H9 (cell line): ENCODE results near the gene CAPN14. TPM values are rescaled to one million over a fixed set of nuclear protein-coding genes. Genes with fewer than 3 reads are reported as not detected.

Source experiments
- DNase-seq: peaks from one replicate; pipeline ENCODE4 v3.0.0-alpha.2; 2017
- H2AFZ ChIP-seq: one replicate; pipeline ENCODE4 v1.6.1; 2013; ENCODE audit warnings: mild to moderate bottlenecking, low read length, control low read depth, moderate library complexity
- H2AK5ac ChIP-seq: 2 replicates; pipeline ENCODE4 v1.6.1; 2013; ENCODE audit warnings: low read length, control low read depth, mixed read lengths; ENCODE audit not compliant: insufficient read length
- H2BK120ac ChIP-seq: one replicate; pipeline ENCODE4 v1.6.1; 2013; ENCODE audit warnings: low read depth, mild to moderate bottlenecking, low read length, control low read depth, inconsistent platforms; ENCODE audit not compliant: poor library complexity, severe bottlenecking
- H2BK12ac ChIP-seq: 2 replicates; pipeline ENCODE4 v1.6.1; 2013; ENCODE audit warnings: low read length, control low read depth, mixed read lengths, low read depth; ENCODE audit not compliant: insufficient read length
- H2BK15ac ChIP-seq: 2 replicates; pipeline ENCODE4 v1.6.1; 2013; ENCODE audit warnings: low read depth, low read length, control low read depth
- H2BK20ac ChIP-seq: one replicate; pipeline ENCODE4 v1.6.1; 2013; ENCODE audit warnings: low read depth, mild to moderate bottlenecking, low read length, control low read depth, inconsistent platforms; ENCODE audit not compliant: poor library complexity, severe bottlenecking
- H2BK5ac ChIP-seq: 2 replicates; pipeline ENCODE4 v1.6.1; 2013; ENCODE audit warnings: low read length, control low read depth, mixed read lengths; ENCODE audit not compliant: insufficient read length
- H3K14ac ChIP-seq: 2 replicates; pipeline ENCODE4 v1.6.1; 2013; ENCODE audit warnings: low read length, control low read depth; ENCODE audit not compliant: insufficient read depth
- H3K18ac ChIP-seq: 2 replicates; pipeline ENCODE4 v1.6.1; 2013; ENCODE audit warnings: low read depth, mild to moderate bottlenecking, mixed read lengths, low read length, control low read depth; ENCODE audit not compliant: insufficient read length
- H3K23ac ChIP-seq: 2 replicates; pipeline ENCODE4 v1.6.1; 2013; ENCODE audit warnings: low read length, control low read depth, mixed read lengths, low read depth; ENCODE audit not compliant: insufficient read length
- H3K23me2 ChIP-seq: 2 replicates; pipeline ENCODE4 v1.6.1; 2013; ENCODE audit warnings: low read depth, mild to moderate bottlenecking, mixed read lengths, low read length, control low read depth; ENCODE audit not compliant: insufficient read length, poor library complexity, severe bottlenecking
- H3K27ac ChIP-seq: 2 replicates; pipeline ENCODE4 v1.5.1; 2013; ENCODE audit warnings: low read length, control low read depth, mixed read lengths, low read depth; ENCODE audit not compliant: insufficient read length
- H3K27me3 ChIP-seq: 2 replicates; pipeline ENCODE4 v1.6.1; 2013; ENCODE audit warnings: low read length, control low read depth, inconsistent platforms; ENCODE audit not compliant: insufficient read depth
- H3K4ac ChIP-seq: 2 replicates; pipeline ENCODE4 v1.6.1; 2013; ENCODE audit warnings: low read depth, mild to moderate bottlenecking, control low read depth, inconsistent platforms, low read length, moderate library complexity
- H3K4me1 ChIP-seq: 2 replicates; pipeline ENCODE4 v1.6.1; 2013; ENCODE audit warnings: low read length, control low read depth, inconsistent platforms; ENCODE audit not compliant: insufficient read depth
- H3K4me2 ChIP-seq: 2 replicates; pipeline ENCODE4 v1.6.1; 2013; ENCODE audit warnings: low read length, control low read depth, mixed read lengths; ENCODE audit not compliant: insufficient read length, insufficient read depth
- H3K56ac ChIP-seq: 2 replicates; pipeline ENCODE4 v1.6.1; 2013; ENCODE audit warnings: low read depth, mild to moderate bottlenecking, mixed read lengths, low read length, control low read depth; ENCODE audit not compliant: insufficient read length
- H3K79me1 ChIP-seq: 2 replicates; pipeline ENCODE4 v1.6.1; 2013; ENCODE audit warnings: low read depth, mild to moderate bottlenecking, moderate library complexity, low read length, control low read depth, inconsistent platforms; ENCODE audit not compliant: insufficient read depth, poor library complexity, severe bottlenecking
- H3K79me2 ChIP-seq: 2 replicates; pipeline ENCODE4 v1.6.1; 2013; ENCODE audit warnings: low read length, control low read depth, inconsistent platforms; ENCODE audit not compliant: insufficient read depth
- H3K9ac ChIP-seq: 2 replicates; pipeline ENCODE4 v1.6.1; 2013; ENCODE audit warnings: low read length, control low read depth, mixed read lengths; ENCODE audit not compliant: insufficient read length; ENCODE audit errors: extremely low read depth
- H3K9me3 ChIP-seq: one replicate; pipeline ENCODE4 v1.6.1; 2013; ENCODE audit warnings: low read depth, low read length, inconsistent platforms; ENCODE audit not compliant: control insufficient read depth
- H3T11ph ChIP-seq: one replicate; pipeline ENCODE4 v1.6.1; 2013; ENCODE audit warnings: mild to moderate bottlenecking, low read length, control low read depth, inconsistent platforms
- H4K20me1 ChIP-seq: one replicate; pipeline ENCODE4 v1.6.1; 2013; ENCODE audit not compliant: control insufficient read depth, insufficient read length, insufficient read depth
- H4K5ac ChIP-seq: 2 replicates; pipeline ENCODE4 v1.6.1; 2013; ENCODE audit warnings: low read depth, mild to moderate bottlenecking, mixed read lengths, low read length, control low read depth; ENCODE audit not compliant: insufficient read length
- H4K8ac ChIP-seq: replicated peaks from 2 replicates; pipeline ENCODE4 v1.6.1; 2013; ENCODE audit warnings: low read length, control low read depth, mixed read lengths, low read depth; ENCODE audit not compliant: insufficient read length
- H4K91ac ChIP-seq: 2 replicates; pipeline ENCODE4 v1.6.1; 2013; ENCODE audit warnings: low read depth, mild to moderate bottlenecking, moderate library complexity, mixed read lengths, low read length, control low read depth; ENCODE audit not compliant: insufficient read length
- H3K27ac Mint-ChIP-seq, 3 experiments: 2 replicates in 2 of 3; 3 replicates in 1 of 3; pipeline ENCODE4 v1.8.0; 2020 to 2021; ENCODE audit warnings: mixed read lengths in 3 of 3, mild to moderate bottlenecking in 1 of 3, moderate library complexity in 1 of 3
- H3K27me3 Mint-ChIP-seq: 2 replicates; pipeline ENCODE4 v1.8.0; 2021; ENCODE audit warnings: low read depth, mild to moderate bottlenecking, moderate library complexity, mixed read lengths
- H3K36me3 Mint-ChIP-seq, 3 experiments: 2 replicates in 2 of 3; 3 replicates in 1 of 3; pipeline ENCODE4 v1.8.0; 2020 to 2021; ENCODE audit warnings: low read depth in 3 of 3, mixed read lengths in 3 of 3; ENCODE audit not compliant: insufficient read depth in 1 of 3
- H3K4me1 Mint-ChIP-seq, 2 experiments: 2 replicates each; pipeline ENCODE4 v1.8.0; 2020; ENCODE audit warnings: mixed read lengths in 2 of 2
- H3K4me3 Mint-ChIP-seq, 2 experiments: 2 replicates in 1 of 2; 3 replicates in 1 of 2; pipeline ENCODE4 v1.8.0; 2020 to 2021; ENCODE audit warnings: mild to moderate bottlenecking in 2 of 2, mixed read lengths in 2 of 2, moderate library complexity in 1 of 2
- H3K9me3 Mint-ChIP-seq, 2 experiments: 2 replicates in 1 of 2; 3 replicates in 1 of 2; pipeline ENCODE4 v1.8.0; 2020; ENCODE audit warnings: mild to moderate bottlenecking in 2 of 2, mixed read lengths in 2 of 2, moderate library complexity in 1 of 2
- WGBS: extraction: QIAGEN DNeasy Blood & Tissue Kit; methylation state at CpG from one replicate; pipeline ENCODE4 v1.1.7; 2013; ENCODE audit warnings: missing lambda C conversion rate, low lambda C conversion rate, mixed read lengths; ENCODE audit not compliant: insufficient read length; ENCODE audit errors: extremely low coverage; 5-methylcytosine and 5-hydroxymethylcytosine counted together
- total RNA-seq: library from RNA; stranded (reverse); gene quantifications from 2 replicates; pipeline ENCODE4 v1.2.1, GENCODE V29; 2021
- TF ChIP-seq, protein P1 (sequence below): fragments of 200-600 bp; sonication (generic); conservative IDR thresholded peaks from 3 replicates; pipeline ENCODE4 v1.8.0; 2021; ENCODE audit warnings: antibody characterized with exemption, mild to moderate bottlenecking

Gene CAPN14
- total RNA-seq, 1 experiment from 2014 or later = 0.09 TPM

GRCh38 chr2:31212659-31213600 is 4.4 kb downstream of the CAPN14 start:
- Histone ChIP-seq H2BK15ac (no peak overlapping the region), H2BK12ac (no peak overlapping the region), H3K23me2 (no peaks in the 10 kb centered on the region), H4K8ac (no peak overlapping the region), H3K79me2 (no peaks in the 10 kb centered on the region), H3K9ac (no peak overlapping the region), H3K23ac (no peak overlapping the region), H3K14ac (no peak overlapping the region), H3K27me3 (no peaks in the 10 kb centered on the region), H3K18ac (no peak overlapping the region), H3K4me2 (no peak overlapping the region), H3K4ac (no peak overlapping the region), H2BK5ac (no peak overlapping the region), H4K5ac (no peak overlapping the region), H3K9me3 (no peaks in the 10 kb centered on the region), H2BK120ac (no peak overlapping the region), H3K79me1 (no peaks in the 10 kb centered on the region), H3T11ph (no peak overlapping the region), H3K4me1 (peaks cover 3% of the 10 kb centered on the region; the same call in 1 of the 2 replicates), H2AFZ (no peak overlapping the region), H3K56ac (no peak overlapping the region), H3K27ac (no peak overlapping the region), H4K91ac (no peak overlapping the region), H2AK5ac (no peak overlapping the region), H2BK20ac (peak overlapping the region; percentile 45), H4K20me1 (no peaks in the 10 kb centered on the region)
- Mint-ChIP-seq H3K27me3 (no peaks in the 10 kb centered on the region), H3K4me3 (no peak overlapping the region), H3K27ac (peak overlapping the region in 1 of 3 experiments; percentile 49; a peak in 2 of 7 replicates), H3K9me3 (no peaks in the 10 kb centered on the region; a peak in 1 of 5 replicates), H3K4me1 (peaks cover 15 to 21% of the 10 kb centered on the region in 2 experiments), H3K36me3 (no peaks in the 10 kb centered on the region)
- TF ChIP-seq, protein P1, sequence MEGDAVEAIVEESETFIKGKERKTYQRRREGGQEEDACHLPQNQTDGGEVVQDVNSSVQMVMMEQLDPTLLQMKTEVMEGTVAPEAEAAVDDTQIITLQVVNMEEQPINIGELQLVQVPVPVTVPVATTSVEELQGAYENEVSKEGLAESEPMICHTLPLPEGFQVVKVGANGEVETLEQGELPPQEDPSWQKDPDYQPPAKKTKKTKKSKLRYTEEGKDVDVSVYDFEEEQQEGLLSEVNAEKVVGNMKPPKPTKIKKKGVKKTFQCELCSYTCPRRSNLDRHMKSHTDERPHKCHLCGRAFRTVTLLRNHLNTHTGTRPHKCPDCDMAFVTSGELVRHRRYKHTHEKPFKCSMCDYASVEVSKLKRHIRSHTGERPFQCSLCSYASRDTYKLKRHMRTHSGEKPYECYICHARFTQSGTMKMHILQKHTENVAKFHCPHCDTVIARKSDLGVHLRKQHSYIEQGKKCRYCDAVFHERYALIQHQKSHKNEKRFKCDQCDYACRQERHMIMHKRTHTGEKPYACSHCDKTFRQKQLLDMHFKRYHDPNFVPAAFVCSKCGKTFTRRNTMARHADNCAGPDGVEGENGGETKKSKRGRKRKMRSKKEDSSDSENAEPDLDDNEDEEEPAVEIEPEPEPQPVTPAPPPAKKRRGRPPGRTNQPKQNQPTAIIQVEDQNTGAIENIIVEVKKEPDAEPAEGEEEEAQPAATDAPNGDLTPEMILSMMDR = no peak
- DNase-seq = peak; percentile 6
- WGBS = no CpG with 5 or more reads among the region's 9 CpGs
